Mammary epithelial cell (primary cell): Measurements from ENCODE around the gene COL4A2.

Source experiments
- EZH2 ChIP-seq: IDR thresholded peaks from 2 replicates; pipeline ENCODE4 v1.6.1; 2012; ENCODE audit warnings: low read length, inconsistent platforms, borderline replicate concordance
- TF ChIP-seq, protein P1 (sequence below), 2 donors: IDR thresholded peaks in 1 of 2; conservative IDR thresholded peaks in 1 of 2; 2 replicates each; pipeline ENCODE4 v1.5.1; 2011 to 2012; ENCODE audit warnings: inconsistent platforms in 2 of 2, low read length in 2 of 2, mild to moderate bottlenecking in 2 of 2, control low read depth in 1 of 2, low read depth in 1 of 2; ENCODE audit not compliant: insufficient read depth in 1 of 2; ENCODE audit errors: extremely low read depth in 1 of 2

DNA sequence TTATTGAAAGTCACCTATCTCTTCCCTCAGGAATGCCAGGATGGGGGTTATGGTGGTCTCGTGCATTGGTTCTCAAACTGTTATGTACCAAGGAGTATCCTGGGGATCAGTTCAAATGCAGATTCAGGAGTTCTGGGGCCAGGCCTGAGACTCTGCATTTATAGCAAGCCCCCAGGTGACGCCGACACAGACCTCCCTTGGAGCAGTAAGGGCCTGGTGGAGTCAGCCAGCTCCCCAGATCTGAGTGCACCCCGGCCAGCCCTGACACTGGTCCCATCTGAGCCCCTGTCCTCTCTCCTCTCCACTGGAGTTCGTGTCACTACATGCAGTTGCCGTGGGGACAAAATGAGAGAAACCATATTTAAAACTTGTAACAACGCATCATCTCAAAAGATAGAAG lies 112.9 kb downstream of the COL4A2 start:
- TF ChIP-seq, protein P1, sequence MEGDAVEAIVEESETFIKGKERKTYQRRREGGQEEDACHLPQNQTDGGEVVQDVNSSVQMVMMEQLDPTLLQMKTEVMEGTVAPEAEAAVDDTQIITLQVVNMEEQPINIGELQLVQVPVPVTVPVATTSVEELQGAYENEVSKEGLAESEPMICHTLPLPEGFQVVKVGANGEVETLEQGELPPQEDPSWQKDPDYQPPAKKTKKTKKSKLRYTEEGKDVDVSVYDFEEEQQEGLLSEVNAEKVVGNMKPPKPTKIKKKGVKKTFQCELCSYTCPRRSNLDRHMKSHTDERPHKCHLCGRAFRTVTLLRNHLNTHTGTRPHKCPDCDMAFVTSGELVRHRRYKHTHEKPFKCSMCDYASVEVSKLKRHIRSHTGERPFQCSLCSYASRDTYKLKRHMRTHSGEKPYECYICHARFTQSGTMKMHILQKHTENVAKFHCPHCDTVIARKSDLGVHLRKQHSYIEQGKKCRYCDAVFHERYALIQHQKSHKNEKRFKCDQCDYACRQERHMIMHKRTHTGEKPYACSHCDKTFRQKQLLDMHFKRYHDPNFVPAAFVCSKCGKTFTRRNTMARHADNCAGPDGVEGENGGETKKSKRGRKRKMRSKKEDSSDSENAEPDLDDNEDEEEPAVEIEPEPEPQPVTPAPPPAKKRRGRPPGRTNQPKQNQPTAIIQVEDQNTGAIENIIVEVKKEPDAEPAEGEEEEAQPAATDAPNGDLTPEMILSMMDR (conservative IDR thresholded peaks at IDR 0.05 in 1 of 2, IDR thresholded peaks at IDR 0.05 in 1 of 2; ENCODE audit: extremely low read depth in 1 of 2, insufficient read depth in 1 of 2, low read depth in 1 of 2, low read length in 2 of 2) = no peak
- TF ChIP-seq EZH2 = no peak
